Common myeloid progenitor, CD34-positive (primary cell): Measurements from ENCODE around the gene ACACB.

ENCODE experiments used
- CTCF ChIA-PET: fragments of 350-600 bp; sonication (Branson Sonifier 250); formaldehyde crosslinking; loops from one replicate; lab custom pipeline; 2021; ENCODE audit warnings: antibody characterized with exemption; lab: Charles Lee
- POLR2A ChIA-PET: fragments of 350-600 bp; sonication (Branson Sonifier 250); formaldehyde crosslinking; loops from one replicate; lab custom pipeline; 2021; ENCODE audit warnings: antibody characterized with exemption; lab: Charles Lee
- DNase-seq, 3 donors: peaks; one replicate each; pipeline versions ENCODE4 v3.0.0 to v3.0.0-alpha.2; 2013
- H3K27ac ChIP-seq, 2 experiments: 1 replicate in 1 of 2; 2 replicates in 1 of 2; pipeline ENCODE4 v1.7.0; 2013; ENCODE audit warnings: inconsistent platforms in 2 of 2, low read length in 2 of 2, mild to moderate bottlenecking in 2 of 2, low read depth in 1 of 2, moderate library complexity in 1 of 2; ENCODE audit not compliant: severe bottlenecking in 2 of 2, insufficient read depth in 1 of 2, poor library complexity in 1 of 2
- H3K27me3 ChIP-seq, 5 experiments: replicated peaks in 2 of 5; 1 replicate in 3 of 5; 2 replicates in 2 of 5; pipeline versions ENCODE4 v1.6.1 to v1.7.0; 2013; ENCODE audit warnings: low read length in 4 of 5, mild to moderate bottlenecking in 2 of 5, moderate library complexity in 2 of 5, inconsistent platforms in 1 of 5; ENCODE audit not compliant: insufficient read depth in 5 of 5, control insufficient read depth in 4 of 5
- H3K36me3 ChIP-seq, 4 experiments: 1 replicate in 2 of 4; 2 replicates in 2 of 4; pipeline versions ENCODE4 v1.6.1 to v1.7.0; 2013; ENCODE audit warnings: low read length in 3 of 4, control low read depth in 1 of 4, mild to moderate bottlenecking in 1 of 4; ENCODE audit not compliant: control insufficient read depth in 4 of 4, insufficient read depth in 4 of 4
- H3K4me1 ChIP-seq, 4 experiments: 1 replicate in 3 of 4; 2 replicates in 1 of 4; pipeline versions ENCODE4 v1.6.1 to v1.7.1; 2013; ENCODE audit warnings: low read length in 3 of 4, mild to moderate bottlenecking in 3 of 4, control low read depth in 1 of 4, inconsistent platforms in 1 of 4, moderate library complexity in 1 of 4; ENCODE audit not compliant: control insufficient read depth in 4 of 4, insufficient read depth in 4 of 4; ENCODE audit errors: control extremely low read depth in 1 of 4
- H3K4me3 ChIP-seq, 7 experiments: 1 replicate in 4 of 7; 2 replicates in 3 of 7; pipeline versions ENCODE4 v1.5.1 to v1.7.0; 2013; ENCODE audit warnings: mild to moderate bottlenecking in 7 of 7, low read length in 6 of 7, moderate library complexity in 6 of 7, inconsistent platforms in 2 of 7, low read depth in 2 of 7, control low read depth in 1 of 7; ENCODE audit not compliant: insufficient read depth in 4 of 7, control insufficient read depth in 1 of 7; ENCODE audit errors: extremely low read depth in 1 of 7
- H3K9me3 ChIP-seq, 5 experiments: 1 replicate in 4 of 5; 2 replicates in 1 of 5; pipeline versions ENCODE4 v1.6.1 to v1.7.1; 2013; ENCODE audit warnings: low read length in 4 of 5, mild to moderate bottlenecking in 2 of 5, inconsistent platforms in 1 of 5, low read depth in 1 of 5, moderate library complexity in 1 of 5; ENCODE audit not compliant: control insufficient read depth in 4 of 5, insufficient read depth in 2 of 5; ENCODE audit errors: control extremely low read depth in 1 of 5
- WGBS: methylation state at CpG from one replicate; pipeline ENCODE4 v1.1.5; 2013; ENCODE audit not compliant: insufficient coverage; 5-methylcytosine and 5-hydroxymethylcytosine counted together

The ACACB gene

DNA sequence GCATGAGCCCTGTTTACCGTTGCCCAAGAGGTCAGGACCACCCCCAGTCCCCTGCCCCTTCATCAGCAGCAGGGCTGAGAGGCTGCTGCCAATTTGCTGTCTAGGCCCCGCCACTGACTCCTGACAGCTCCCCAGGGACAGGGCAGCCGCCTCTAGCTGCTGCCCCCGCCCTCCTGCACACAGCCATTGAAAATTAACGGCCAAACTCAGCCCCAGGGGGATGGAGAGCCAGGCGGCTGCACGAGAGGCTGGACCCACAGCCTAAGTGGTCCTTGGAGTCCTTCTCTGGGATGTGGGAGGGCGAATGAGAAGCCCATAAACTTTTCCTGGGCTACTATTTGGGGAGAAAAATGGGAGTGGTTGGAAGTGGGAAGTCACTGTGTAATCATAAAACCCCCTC, 188.1 kb downstream of the ACACB start:
- Histone ChIP-seq H3K9me3 (no peaks in the 10 kb centered on the region), H3K36me3 (no peaks in the 10 kb centered on the region), H3K27me3 (peaks cover 10 to 53% (median 26%) of the 10 kb centered on the region in 5 experiments), H3K27ac (no peak overlapping the region), H3K4me1 (peaks cover 0 to 14% (median 7%) of the 10 kb centered on the region in 4 experiments), H3K4me3 (no peak overlapping the region)
- 84% methylated on average over 7 of the region's 8 CpGs for WGBS
- ChIA-PET POLR2A (no interaction called here), CTCF (interaction anchor here (1.1 kb wide), 1 partner anchor 85 kb away, joined by 4 read pairs; no protein-coding TSS in a partner anchor)
- DNase-seq = no peak

DNA sequence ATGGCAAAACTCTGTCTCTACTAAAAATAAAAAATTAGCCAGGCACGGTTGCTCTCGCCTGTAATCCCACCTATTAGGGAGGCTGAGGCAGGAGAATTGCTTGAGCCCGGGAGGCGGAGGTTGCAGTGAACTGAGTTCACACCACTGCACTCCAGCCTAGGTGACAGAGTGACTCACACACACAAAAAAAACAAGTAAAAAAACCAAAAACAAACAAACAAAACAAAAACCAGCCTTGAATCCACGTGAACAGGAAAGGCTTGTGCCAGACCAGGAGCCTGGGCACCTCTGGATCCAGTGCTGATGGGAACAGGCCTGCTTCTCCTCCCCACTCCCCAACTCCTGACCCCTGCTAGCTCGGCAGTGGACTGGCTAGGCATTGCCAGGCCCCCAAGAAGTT, 189.2 kb downstream of the ACACB start:
- H3K4me3 ChIP-seq = no peak overlapping the region
- 90% methylated on average over 2 of the region's 6 CpGs for WGBS

DNA sequence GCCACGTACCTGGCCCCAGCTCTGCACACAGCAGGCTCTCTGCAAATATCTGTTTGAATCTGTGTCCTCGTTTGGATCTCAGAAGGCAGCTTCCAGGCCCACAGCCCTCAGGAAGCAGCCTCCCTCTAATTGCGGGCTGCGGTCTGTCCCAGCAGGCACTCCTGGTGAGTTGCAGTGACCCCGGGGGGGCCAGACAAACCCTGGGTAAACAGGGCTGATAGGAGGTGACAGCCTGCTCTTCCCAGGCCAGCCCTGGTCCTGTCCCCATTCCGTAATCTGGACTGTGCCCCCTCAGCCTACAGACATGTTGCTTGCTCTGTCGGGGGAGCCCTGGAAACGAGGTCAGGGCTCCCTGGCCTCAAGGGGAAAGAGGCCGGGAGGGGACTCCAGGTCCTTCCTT, 190.7 kb downstream of the ACACB start:
- no peak overlapping the region for H3K4me3 ChIP-seq
- ChIA-PET CTCF (interaction anchor here (1.7 kb wide), 1 partner anchor 14 kb away, joined by 4 read pairs; no protein-coding TSS in a partner anchor), POLR2A (no interaction called here)
- H3K36me3 ChIP-seq = no peaks in the 10 kb centered on the region
- no peak overlapping the region for H3K27ac ChIP-seq
- 64% methylated on average over 8 of the region's 9 CpGs for WGBS
- peaks cover 0 to 22% (median 15%) of the 10 kb centered on the region in 4 experiments for H3K4me1 ChIP-seq
- H3K9me3 ChIP-seq = no peaks in the 10 kb centered on the region
- peak in 2 of 3 donors; percentile 13 to 24 for DNase-seq
- H3K27me3 ChIP-seq = peaks cover 20 to 75% (median 40%) of the 10 kb centered on the region in 5 experiments

More for the DNA sequence above, 189.2 kb downstream of the ACACB start:
- no peak overlapping the region for H3K27ac ChIP-seq
- peaks cover 11 to 61% (median 31%) of the 10 kb centered on the region in 5 experiments for H3K27me3 ChIP-seq
- POLR2A ChIA-PET = no interaction called here
- no peaks in the 10 kb centered on the region for H3K9me3 ChIP-seq
- CTCF ChIA-PET = interaction anchor here (1.7 kb wide), 1 partner anchor 16 kb away, joined by 4 read pairs; no protein-coding TSS in a partner anchor
- H3K4me1 ChIP-seq = peaks cover 0 to 22% (median 14%) of the 10 kb centered on the region in 4 experiments
- DNase-seq = no peak
- H3K36me3 ChIP-seq = no peaks in the 10 kb centered on the region

DNA sequence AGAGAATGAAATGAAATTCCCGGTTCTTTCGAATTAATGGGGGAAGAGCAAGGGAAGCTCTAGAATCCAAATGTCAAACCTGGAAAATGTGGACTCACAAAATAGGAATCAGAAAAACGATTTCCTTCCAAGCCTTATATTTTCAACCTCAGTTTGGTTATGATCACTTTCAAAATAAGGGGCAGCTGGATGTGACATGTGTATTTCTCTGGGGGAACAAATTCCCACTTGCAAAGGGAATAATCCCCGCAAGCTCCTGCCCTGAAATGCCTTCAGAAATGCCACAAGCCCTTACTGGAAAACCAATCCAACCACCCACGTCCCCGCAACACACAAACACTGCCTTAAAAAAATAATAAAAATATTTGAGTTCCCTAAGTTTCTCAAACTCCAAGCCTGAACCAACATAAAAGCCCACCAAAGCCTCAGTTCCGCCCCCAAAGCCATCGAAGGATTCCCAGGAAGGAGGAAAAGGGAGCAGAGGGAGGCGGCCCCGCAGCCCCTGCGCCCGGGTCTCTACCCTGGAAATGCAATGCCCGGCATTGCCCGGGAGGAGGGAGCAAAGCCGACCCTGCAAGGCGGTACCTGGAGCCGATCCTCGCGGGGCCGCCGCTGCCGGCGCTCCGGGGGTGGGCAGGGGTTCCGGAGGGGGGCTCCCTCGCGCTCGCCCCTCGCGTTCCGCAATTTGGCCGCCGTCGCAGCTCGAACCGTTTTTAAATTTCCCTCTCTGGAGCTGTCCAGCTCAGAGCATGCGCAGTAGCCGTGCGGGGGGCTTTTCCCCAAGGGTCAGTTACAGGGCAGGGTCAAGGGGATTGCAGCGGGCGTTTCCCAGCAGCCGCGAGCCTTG, 192.4 kb downstream of the ACACB start, which contains the start of gene FOXN4:
TSS of gene FOXN4 (minus strand) at position 751 of the 847 bp plus-strand sequence. CDS start 963 bp downstream, outside the sequence.
- Histone ChIP-seq H3K4me1 (peaks cover 0 to 22% (median 15%) of the 10 kb centered on the region in 4 experiments), H3K27ac (no peak within 1 kb of the TSS), H3K36me3 (no peaks in the 10 kb centered on the region), H3K9me3 (no peaks in the 10 kb centered on the region), H3K27me3 (peaks cover 20 to 83% (median 37%) of the 10 kb centered on the region in 5 experiments), H3K4me3 (peak within 1 kb of the TSS in 6 of 7 experiments; percentile 35 to 69 (median 54))
- ChIA-PET CTCF (interaction anchor here (1.2 kb wide), 1 partner anchor 31 kb away, joined by 3 read pairs; no protein-coding TSS in a partner anchor), POLR2A (no interaction called here)
- 5% methylated on average over 30 of the region's 43 CpGs for WGBS
- DNase-seq = peak in 2 of 3 donors; percentile 35 to 39

DNA sequence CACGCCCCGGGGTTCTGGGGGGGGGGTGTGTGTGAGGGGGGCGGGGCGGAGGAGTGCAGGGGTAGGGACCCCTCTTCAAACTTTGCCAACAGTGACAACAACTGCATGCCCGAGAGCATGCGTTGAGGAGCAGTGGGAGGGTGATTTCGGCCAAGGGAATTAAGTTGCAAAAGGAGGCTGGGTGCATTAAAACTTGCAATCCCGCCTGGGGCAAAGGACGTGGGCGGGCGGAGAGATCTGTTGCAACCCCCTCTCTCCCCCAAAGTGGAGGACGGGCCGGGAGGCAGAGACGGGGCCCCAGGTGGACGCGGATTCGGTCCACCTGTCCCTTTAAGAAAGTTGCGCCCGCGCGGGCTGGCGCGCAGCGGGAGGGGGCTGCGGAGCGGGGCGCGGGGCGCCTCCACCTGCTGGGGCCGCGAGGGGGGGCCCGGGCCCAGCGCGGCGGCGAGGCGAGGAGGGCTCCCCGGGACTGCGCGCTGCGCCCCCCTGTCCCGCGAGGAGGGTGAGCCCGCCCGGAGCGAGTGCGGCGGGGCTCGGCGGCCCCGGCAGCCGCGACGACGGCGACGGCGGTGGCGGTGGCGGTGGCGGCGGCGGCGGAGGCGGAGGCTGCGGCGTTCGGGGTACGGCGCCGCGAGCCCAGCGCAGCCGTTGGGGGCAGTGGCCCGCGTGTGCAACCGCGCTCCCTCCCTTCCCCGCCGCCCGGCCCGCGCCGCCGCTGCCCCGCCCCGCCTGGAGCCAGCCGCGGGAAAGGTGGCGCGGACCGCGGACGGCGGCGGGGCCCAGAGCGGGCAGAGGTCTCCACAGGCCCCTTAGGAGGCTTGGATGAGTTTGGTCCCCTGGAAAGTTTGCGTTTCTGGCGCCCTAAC, 193.2 kb downstream of the ACACB start:
- POLR2A ChIA-PET = no interaction called here
- WGBS = 0% methylated on average over 43 of the region's 99 CpGs

DNA sequence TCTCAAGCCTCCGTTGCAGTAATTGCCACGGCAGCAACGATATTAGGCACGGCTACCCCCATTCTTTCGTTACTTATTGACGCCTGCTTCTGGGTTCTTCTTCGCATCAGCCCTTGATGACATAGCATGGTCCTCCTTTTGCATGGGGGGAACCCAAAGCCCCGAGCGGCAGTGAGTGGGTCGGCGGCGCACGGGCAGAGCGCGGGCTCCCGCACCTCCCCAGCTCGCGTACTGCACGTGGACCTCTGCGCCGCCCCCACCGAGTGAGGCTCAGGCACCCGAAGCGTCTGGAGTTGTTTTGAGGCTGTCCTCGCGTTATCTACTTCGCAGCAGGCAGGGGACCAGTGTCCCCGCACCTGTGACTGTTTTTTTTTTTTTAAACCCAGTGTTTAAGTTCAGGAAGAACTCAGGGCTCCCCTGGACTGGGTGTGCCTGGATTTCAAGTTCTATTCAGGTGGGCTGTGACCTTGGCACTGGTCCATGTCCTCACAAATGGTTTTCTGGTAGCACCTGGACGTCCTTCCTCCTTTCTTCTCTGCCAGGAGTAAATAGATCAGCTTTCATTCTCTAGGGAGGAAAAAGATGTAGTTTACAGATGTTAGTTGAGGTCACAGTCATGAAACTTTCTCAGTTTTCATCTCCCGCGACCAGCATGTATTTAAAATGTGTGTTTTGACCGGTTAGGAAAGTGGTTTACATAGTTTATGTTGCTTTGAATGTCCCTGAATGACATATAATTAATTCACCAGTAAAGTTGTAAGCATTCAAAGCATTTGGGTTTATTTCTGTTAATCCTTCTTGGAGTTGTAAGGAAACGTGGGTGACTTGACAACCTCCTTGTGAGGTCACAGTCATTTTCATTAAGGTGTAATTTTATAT, 194.1 kb downstream of the ACACB start:
- Histone ChIP-seq H3K4me3 (peak overlapping the region in 5 of 7 experiments; percentile 39 to 69 (median 46)), H3K4me1 (peaks cover 0 to 22% (median 15%) of the 10 kb centered on the region in 4 experiments), H3K36me3 (no peaks in the 10 kb centered on the region), H3K27ac (no peak overlapping the region), H3K9me3 (no peaks in the 10 kb centered on the region), H3K27me3 (peaks cover 20 to 72% (median 37%) of the 10 kb centered on the region in 5 experiments)
- POLR2A ChIA-PET = no interaction called here
- WGBS = 3% methylated on average over 23 of the region's 33 CpGs
- DNase-seq = peak in 2 of 3 donors; percentile 46 to 64
- CTCF ChIA-PET = interaction anchor here (1.1 kb wide), 1 partner anchor 12 kb away, joined by 3 read pairs; no protein-coding TSS in a partner anchor

More for the DNA sequence above, 193.2 kb downstream of the ACACB start:
- H3K27me3 ChIP-seq = peaks cover 20 to 78% (median 37%) of the 10 kb centered on the region in 5 experiments
- H3K36me3 ChIP-seq = no peaks in the 10 kb centered on the region
- DNase-seq = peak in 2 of 3 donors; percentile 40 to 41
- peak overlapping the region in 6 of 7 experiments; percentile 35 to 69 (median 54) for H3K4me3 ChIP-seq
- no peak overlapping the region for H3K27ac ChIP-seq
- CTCF ChIA-PET = interaction anchor here (1.2 kb wide), 1 partner anchor 32 kb away, joined by 3 read pairs; no protein-coding TSS in a partner anchor
- H3K4me1 ChIP-seq = peaks cover 0 to 22% (median 15%) of the 10 kb centered on the region in 4 experiments
- no peaks in the 10 kb centered on the region for H3K9me3 ChIP-seq
